Measurements from ENCODE around the gene SLC7A7. TPM values are rescaled to one million over a fixed set of nuclear protein-coding genes. Genes with fewer than 3 reads are reported as not detected.

Gene SLC7A7
- total and polyA plus RNA-seq, 2 experiments from 2014 or later: 3.6 to 4.1 TPM

DNA sequence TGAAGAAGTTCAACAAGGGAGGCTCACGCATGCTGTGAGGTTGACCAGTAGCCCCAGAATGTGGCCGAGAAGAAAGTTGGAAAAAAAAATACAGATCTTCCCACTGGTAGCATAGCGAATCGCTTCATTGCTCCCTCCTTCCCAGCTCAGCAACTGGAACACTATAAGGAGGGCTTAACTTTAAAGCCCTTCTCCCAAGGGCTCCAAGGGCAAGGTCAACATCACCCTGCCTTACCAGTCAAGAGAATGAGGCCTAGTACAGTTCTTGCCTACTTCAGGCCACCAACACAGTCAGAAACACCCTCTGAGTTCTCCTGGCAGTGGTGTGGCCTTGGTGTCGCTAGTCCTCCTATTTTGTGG lies 34.3 kb downstream of the SLC7A7 start (continued):
- TF ChIP-seq, protein P1, sequence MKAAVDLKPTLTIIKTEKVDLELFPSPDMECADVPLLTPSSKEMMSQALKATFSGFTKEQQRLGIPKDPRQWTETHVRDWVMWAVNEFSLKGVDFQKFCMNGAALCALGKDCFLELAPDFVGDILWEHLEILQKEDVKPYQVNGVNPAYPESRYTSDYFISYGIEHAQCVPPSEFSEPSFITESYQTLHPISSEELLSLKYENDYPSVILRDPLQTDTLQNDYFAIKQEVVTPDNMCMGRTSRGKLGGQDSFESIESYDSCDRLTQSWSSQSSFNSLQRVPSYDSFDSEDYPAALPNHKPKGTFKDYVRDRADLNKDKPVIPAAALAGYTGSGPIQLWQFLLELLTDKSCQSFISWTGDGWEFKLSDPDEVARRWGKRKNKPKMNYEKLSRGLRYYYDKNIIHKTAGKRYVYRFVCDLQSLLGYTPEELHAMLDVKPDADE (IDR thresholded peaks at IDR 0.05): no peak
- no peak for TF ChIP-seq EZH2 (IDR thresholded peaks at IDR 0.05; ENCODE audit: low read depth, unreplicated experiment)
- no peak for TF ChIP-seq JUNB (IDR thresholded peaks at IDR 0.05; ENCODE audit: unreplicated experiment)

DNA sequence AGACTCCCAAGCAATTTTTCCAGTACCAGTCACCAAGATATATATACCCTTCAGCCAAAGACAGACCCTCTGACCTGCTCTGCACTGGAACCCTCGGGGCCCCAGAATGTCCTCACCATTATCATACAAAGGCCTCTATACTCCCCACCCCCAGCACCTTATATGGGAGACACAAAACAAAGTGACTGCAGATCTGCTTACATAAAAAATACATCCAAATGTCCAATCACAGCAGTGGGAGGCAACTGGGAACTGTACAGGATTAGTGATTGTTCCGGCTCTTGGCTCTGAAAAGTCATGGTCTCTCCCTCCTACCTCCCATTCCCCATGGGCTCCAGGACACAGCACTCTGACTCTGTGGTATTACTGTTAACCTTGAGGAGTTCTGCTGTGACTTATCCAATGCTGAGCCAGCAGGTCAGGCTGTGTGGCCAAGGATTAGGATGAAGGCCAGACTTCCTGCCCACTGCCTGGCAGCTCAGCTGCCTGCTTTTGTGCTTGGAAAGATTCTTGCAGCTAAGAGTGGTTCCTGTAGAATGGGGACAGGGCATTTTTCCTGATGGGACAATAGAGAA lies 35.0 kb downstream of the SLC7A7 start:
- Histone ChIP-seq H3F3A (replicated peaks; ENCODE audit: low read depth) (no peaks in the 10 kb centered on the region), H3K27ac (ENCODE audit: low read depth) (no peak overlapping the region), H3K4me1 (ENCODE audit: insufficient read depth) (no peaks in the 10 kb centered on the region), H3K4me2 (no peak overlapping the region), H3K79me2 (replicated peaks; ENCODE audit: insufficient read depth) (no peaks in the 10 kb centered on the region), H4K20me1 (replicated peaks; ENCODE audit: insufficient read depth) (no peaks in the 10 kb centered on the region), H3K4me3 (no peak overlapping the region), H3K36me3 (ENCODE audit: insufficient read depth) (no peaks in the 10 kb centered on the region), H3K9me2 (ENCODE audit: insufficient read depth) (no peaks in the 10 kb centered on the region), H3K27me3 (ENCODE audit: insufficient read depth) (no peaks in the 10 kb centered on the region), H2AFZ (no peak overlapping the region)
- H3K4me3 Mint-ChIP-seq: no peak overlapping the region
- H3K4me1 Mint-ChIP-seq: peaks cover 11% of the 10 kb centered on the region
- H3K27me3 Mint-ChIP-seq (ENCODE audit: insufficient read depth, low read depth, poor library complexity): peaks cover 7% of the 10 kb centered on the region
- peak overlapping the region; percentile 75; the same call in 1 of the 2 replicates for H3K27ac Mint-ChIP-seq
- peaks cover 2% of the 10 kb centered on the region; the same call in 2 of the 3 replicates for H3K36me3 Mint-ChIP-seq (ENCODE audit: low read depth)
- ATAC-seq: peak; percentile 18; the same call in 2 of the 3 replicates
- no peak for DNase-seq (ENCODE audit: low spot score)
- no peaks in the 10 kb centered on the region for H3K9me3 Mint-ChIP-seq
- no peak for TF ChIP-seq CREB1 (CRISPR knock-in tag; IDR thresholded peaks at IDR 0.05; ENCODE audit: low read depth)
- no peak for TF ChIP-seq NANOG (IDR thresholded peaks at IDR 0.05; ENCODE audit: borderline replicate concordance)
- TF ChIP-seq ZNF114 (CRISPR knock-in tag; IDR thresholded peaks at IDR 0.05): no peak
- no peak for TF ChIP-seq ZNF331 (CRISPR knock-in tag; IDR thresholded peaks at IDR 0.05; ENCODE audit: low read depth)
- TF ChIP-seq JUNB (IDR thresholded peaks at IDR 0.05; ENCODE audit: unreplicated experiment): no peak
- no peak for TF ChIP-seq EZH2phosphoT487 (IDR thresholded peaks at IDR 0.05; ENCODE audit: unreplicated experiment)
- TF ChIP-seq POLR2AphosphoS5 (IDR thresholded peaks at IDR 0.05; ENCODE audit: low read depth): no peak
- TF ChIP-seq STAT1 (IDR thresholded peaks at IDR 0.05; ENCODE audit: unreplicated experiment): no peak
- no peak for TF ChIP-seq EZH2 (IDR thresholded peaks at IDR 0.05; ENCODE audit: low read depth, unreplicated experiment)
- TF ChIP-seq, protein P1 (IDR thresholded peaks at IDR 0.05): no peak
- TF ChIP-seq, protein P2, sequence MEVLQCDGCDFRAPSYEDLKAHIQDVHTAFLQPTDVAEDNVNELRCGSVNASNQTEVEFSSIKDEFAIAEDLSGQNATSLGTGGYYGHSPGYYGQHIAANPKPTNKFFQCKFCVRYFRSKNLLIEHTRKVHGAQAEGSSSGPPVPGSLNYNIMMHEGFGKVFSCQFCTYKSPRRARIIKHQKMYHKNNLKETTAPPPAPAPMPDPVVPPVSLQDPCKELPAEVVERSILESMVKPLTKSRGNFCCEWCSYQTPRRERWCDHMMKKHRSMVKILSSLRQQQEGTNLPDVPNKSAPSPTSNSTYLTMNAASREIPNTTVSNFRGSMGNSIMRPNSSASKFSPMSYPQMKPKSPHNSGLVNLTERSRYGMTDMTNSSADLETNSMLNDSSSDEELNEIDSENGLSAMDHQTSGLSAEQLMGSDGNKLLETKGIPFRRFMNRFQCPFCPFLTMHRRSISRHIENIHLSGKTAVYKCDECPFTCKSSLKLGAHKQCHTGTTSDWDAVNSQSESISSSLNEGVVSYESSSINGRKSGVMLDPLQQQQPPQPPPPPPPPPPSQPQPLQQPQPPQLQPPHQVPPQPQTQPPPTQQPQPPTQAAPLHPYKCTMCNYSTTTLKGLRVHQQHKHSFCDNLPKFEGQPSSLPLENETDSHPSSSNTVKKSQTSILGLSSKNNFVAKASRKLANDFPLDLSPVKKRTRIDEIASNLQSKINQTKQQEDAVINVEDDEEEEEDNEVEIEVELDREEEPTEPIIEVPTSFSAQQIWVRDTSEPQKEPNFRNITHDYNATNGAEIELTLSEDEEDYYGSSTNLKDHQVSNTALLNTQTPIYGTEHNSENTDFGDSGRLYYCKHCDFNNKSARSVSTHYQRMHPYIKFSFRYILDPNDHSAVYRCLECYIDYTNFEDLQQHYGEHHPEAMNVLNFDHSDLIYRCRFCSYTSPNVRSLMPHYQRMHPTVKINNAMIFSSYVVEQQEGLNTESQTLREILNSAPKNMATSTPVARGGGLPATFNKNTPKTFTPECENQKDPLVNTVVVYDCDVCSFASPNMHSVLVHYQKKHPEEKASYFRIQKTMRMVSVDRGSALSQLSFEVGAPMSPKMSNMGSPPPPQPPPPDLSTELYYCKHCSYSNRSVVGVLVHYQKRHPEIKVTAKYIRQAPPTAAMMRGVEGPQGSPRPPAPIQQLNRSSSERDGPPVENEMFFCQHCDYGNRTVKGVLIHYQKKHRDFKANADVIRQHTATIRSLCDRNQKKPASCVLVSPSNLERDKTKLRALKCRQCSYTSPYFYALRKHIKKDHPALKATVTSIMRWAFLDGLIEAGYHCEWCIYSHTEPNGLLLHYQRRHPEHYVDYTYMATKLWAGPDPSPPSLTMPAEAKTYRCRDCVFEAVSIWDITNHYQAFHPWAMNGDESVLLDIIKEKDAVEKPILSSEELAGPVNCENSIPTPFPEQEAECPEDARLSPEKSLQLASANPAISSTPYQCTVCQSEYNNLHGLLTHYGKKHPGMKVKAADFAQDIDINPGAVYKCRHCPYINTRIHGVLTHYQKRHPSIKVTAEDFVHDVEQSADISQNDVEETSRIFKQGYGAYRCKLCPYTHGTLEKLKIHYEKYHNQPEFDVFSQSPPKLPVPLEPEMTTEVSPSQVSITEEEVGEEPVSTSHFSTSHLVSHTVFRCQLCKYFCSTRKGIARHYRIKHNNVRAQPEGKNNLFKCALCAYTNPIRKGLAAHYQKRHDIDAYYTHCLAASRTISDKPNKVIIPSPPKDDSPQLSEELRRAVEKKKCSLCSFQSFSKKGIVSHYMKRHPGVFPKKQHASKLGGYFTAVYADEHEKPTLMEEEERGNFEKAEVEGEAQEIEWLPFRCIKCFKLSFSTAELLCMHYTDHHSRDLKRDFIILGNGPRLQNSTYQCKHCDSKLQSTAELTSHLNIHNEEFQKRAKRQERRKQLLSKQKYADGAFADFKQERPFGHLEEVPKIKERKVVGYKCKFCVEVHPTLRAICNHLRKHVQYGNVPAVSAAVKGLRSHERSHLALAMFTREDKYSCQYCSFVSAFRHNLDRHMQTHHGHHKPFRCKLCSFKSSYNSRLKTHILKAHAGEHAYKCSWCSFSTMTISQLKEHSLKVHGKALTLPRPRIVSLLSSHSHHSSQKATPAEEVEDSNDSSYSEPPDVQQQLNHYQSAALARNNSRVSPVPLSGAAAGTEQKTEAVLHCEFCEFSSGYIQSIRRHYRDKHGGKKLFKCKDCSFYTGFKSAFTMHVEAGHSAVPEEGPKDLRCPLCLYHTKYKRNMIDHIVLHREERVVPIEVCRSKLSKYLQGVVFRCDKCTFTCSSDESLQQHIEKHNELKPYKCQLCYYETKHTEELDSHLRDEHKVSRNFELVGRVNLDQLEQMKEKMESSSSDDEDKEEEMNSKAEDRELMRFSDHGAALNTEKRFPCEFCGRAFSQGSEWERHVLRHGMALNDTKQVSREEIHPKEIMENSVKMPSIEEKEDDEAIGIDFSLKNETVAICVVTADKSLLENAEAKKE (CRISPR knock-in tag; IDR thresholded peaks at IDR 0.05): no peak
- TF ChIP-seq, protein P3, sequence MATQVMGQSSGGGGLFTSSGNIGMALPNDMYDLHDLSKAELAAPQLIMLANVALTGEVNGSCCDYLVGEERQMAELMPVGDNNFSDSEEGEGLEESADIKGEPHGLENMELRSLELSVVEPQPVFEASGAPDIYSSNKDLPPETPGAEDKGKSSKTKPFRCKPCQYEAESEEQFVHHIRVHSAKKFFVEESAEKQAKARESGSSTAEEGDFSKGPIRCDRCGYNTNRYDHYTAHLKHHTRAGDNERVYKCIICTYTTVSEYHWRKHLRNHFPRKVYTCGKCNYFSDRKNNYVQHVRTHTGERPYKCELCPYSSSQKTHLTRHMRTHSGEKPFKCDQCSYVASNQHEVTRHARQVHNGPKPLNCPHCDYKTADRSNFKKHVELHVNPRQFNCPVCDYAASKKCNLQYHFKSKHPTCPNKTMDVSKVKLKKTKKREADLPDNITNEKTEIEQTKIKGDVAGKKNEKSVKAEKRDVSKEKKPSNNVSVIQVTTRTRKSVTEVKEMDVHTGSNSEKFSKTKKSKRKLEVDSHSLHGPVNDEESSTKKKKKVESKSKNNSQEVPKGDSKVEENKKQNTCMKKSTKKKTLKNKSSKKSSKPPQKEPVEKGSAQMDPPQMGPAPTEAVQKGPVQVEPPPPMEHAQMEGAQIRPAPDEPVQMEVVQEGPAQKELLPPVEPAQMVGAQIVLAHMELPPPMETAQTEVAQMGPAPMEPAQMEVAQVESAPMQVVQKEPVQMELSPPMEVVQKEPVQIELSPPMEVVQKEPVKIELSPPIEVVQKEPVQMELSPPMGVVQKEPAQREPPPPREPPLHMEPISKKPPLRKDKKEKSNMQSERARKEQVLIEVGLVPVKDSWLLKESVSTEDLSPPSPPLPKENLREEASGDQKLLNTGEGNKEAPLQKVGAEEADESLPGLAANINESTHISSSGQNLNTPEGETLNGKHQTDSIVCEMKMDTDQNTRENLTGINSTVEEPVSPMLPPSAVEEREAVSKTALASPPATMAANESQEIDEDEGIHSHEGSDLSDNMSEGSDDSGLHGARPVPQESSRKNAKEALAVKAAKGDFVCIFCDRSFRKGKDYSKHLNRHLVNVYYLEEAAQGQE (IDR thresholded peaks at IDR 0.05; ENCODE audit: unreplicated experiment): no peak
